Activated T-cell treated with anti-CD3 and anti-CD28 coated beads for 4 hours (primary cell): ENCODE data around the gene ALDH1L1.
"Not testable (repeated sequence)": the region's sequence is repeated elsewhere in the genome, so short reads cannot be mapped to it uniquely, and the experiment has no call there.

ENCODE experiments used
- DNase-seq: peaks from one replicate; pipeline ENCODE4 v3.0.0-alpha.2; 2020

Gene ALDH1L1

GRCh38 chr3:126103121-126104027 lies 77.0 kb downstream of the ALDH1L1 start:
- no peak for DNase-seq

- DNase-seq = no peak
Observed at GRCh38 chr3:126102530-126102951, 77.8 kb downstream of the ALDH1L1 start.

- DNase-seq = no peak
Observed at GRCh38 chr3:126102011-126102410, 78.4 kb downstream of the ALDH1L1 start.

GRCh38 chr3:126101521-126101982 lies 78.8 kb downstream of the ALDH1L1 start:
- no peak for DNase-seq

GRCh38 chr3:126100634-126101301 lies 79.6 kb downstream of the ALDH1L1 start:
- DNase-seq = no peak

GRCh38 chr3:126100269-126100633 lies 80.1 kb downstream of the ALDH1L1 start:
- no peak for DNase-seq

GRCh38 chr3:126098391-126098858 lies 82.0 kb downstream of the ALDH1L1 start:
- no peak for DNase-seq

GRCh38 chr3:126097801-126098200 lies 82.6 kb downstream of the ALDH1L1 start:
- DNase-seq = no peak

- not testable (repeated sequence) for DNase-seq
Observed at GRCh38 chr3:126096274-126096673, 84.1 kb downstream of the ALDH1L1 start.

GRCh38 chr3:126092128-126092527 lies 88.3 kb downstream of the ALDH1L1 start:
- not testable (repeated sequence) for DNase-seq

- no peak for DNase-seq
Observed at GRCh38 chr3:126087552-126088175, 92.7 kb downstream of the ALDH1L1 start.

GRCh38 chr3:126085841-126086240 lies 94.5 kb downstream of the ALDH1L1 start:
- no peak for DNase-seq

GRCh38 chr3:126085276-126085675 lies 95.1 kb downstream of the ALDH1L1 start:
- no peak for DNase-seq

GRCh38 chr3:126084768-126085180 lies 95.6 kb downstream of the ALDH1L1 start:
- DNase-seq = no peak

- DNase-seq = peak; percentile 68
Observed at GRCh38 chr3:126083913-126084767, 96.2 kb downstream of the ALDH1L1 start, which contains the start of gene SLC41A3. TSS of gene SLC41A3 (minus strand) at chr3:126084124. CDS start at chr3:126068219, 15,905 bp downstream.

- peak; percentile 14 for DNase-seq
Observed at GRCh38 chr3:126083511-126083912, 96.9 kb downstream of the ALDH1L1 start.

- no peak for DNase-seq
Observed at GRCh38 chr3:126083138-126083445, 97.3 kb downstream of the ALDH1L1 start.

- no peak for DNase-seq
Observed at GRCh38 chr3:126082362-126083137, 97.8 kb downstream of the ALDH1L1 start.

GRCh38 chr3:126081618-126082361 lies 98.6 kb downstream of the ALDH1L1 start:
- DNase-seq = no peak

- no peak for DNase-seq
Observed at GRCh38 chr3:126080970-126081369, 99.4 kb downstream of the ALDH1L1 start.

GRCh38 chr3:126078866-126079265 lies 101.5 kb downstream of the ALDH1L1 start:
- no peak for DNase-seq
